GF-D8 (cell line): ENCODE results near the gene TIGAR.

ENCODE experiments used
- DNase-seq: peaks from one replicate; lab custom pipeline; 2025; lab: John Stamatoyannopoulos, UW

TIGAR gene

GRCh38 chr12:4303750-4304149 is 17.3 kb upstream of the TIGAR start:
- no peak for DNase-seq

GRCh38 chr12:4307593-4308333 is 13.2 kb upstream of the TIGAR start:
- no peak for DNase-seq

- DNase-seq: no peak
These were observed 12.6 kb upstream of the TIGAR start for GRCh38 chr12:4308334-4308950.

DNA sequence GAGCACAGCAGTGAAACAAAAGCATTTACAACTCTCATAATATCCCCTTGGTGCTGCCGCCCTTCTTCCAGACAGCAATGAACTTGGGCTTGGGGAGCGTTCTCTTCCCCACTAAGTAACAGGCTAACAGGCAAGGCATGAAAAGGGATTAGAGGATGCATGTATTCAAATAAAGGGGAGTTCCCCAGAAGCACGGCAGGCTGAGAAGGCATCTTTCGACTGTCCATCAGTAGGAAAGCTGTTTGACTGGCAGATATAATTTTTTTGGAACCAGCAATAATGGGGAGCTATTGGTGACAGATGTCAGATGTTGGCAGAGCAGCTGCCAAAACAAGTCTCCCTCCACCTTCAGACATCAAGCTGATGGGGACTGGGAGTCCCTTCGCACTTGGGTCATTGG is 9.2 kb upstream of the TIGAR start:
- DNase-seq: no peak

DNA sequence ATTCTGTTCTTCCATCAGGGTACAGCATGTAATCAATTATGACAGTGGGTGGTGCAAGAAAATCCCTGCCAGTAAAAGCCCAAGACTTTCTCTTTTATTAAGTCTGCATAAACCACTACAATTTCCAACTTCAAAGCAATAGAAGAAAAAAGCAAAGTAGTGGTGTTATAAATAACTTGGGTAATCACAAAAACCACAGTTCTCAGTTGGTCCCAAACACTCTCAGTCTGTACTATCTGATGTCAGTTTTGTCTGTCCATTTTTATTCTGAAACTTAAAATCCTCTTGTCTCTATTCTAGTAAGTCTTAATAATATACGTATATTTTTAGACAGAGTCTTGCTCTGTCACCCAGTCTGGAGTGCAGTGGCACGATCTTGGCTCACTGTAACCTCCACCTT is 8.8 kb upstream of the TIGAR start:
- DNase-seq: no peak

- DNase-seq: no peak
These were observed 538 bp upstream of the TIGAR start for GRCh38 chr12:4320497-4320852.

GRCh38 chr12:4322726-4323125 is 1.7 kb downstream of the TIGAR start:
- DNase-seq: no peak

GRCh38 chr12:4323396-4323795 is 2.4 kb downstream of the TIGAR start:
- DNase-seq: no peak

DNA sequence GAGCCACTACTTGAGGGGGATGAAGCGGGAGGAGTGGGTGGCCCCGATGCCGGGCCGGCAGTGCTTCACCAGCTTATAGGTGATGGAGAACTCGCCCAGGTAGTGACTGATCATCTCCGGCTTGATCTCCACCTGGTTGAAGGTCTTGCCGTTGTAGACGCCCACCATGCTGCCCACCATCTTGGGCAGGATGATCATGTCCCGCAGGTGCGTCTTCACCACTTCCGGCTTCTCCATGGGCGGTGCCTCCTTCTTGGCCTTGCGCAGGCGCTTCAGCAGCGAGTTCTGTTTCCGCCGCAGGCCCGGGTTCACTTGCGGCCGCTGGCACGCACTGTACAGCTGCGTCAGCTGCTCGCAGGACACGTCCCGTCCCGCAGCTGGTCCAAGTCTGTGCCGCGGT is 3.4 kb downstream of the TIGAR start:
- no peak for DNase-seq

- DNase-seq: no peak
These were observed 5.0 kb downstream of the TIGAR start for GRCh38 chr12:4325966-4326365.

DNA sequence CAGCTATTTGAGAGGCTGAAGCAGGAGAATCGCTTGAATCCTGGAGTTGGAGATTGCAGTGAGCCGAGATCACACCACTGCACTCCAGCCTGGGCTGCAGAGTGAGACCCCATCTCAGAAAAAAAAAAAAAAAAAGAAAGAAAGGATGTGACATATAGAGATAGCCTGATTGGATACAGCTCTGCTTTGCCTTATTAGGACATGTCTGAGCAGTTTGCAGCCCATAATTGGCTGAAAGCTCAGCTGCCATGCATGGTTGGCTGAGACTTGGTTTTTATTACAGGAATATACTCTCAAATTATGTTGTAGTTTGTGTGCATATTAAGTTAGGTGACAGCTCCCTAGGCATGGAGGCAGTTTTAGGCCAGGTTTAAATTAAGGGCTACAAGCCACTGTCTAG is 6.3 kb downstream of the TIGAR start:
- DNase-seq: no peak

- DNase-seq: no peak
These were observed 9.2 kb downstream of the TIGAR start for GRCh38 chr12:4330203-4330602.

DNA sequence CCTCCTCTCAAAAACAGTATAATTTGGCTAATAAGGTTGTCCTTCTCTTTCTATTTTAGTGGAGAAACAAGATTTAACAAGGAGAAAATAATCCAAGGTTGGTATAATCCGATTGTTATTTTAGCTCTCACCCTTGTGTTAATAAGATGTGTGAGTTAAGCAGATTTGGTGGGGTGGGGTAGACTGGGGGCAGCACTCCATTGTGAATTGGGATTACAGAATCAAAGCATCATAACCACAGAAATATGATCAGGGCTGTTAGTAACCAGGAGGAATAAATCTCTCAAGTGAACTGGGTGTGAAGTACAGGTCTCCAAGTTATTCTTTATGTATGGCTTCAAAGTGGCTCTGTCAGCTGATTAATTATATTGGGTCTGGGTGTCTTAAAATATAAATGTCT is 10.2 kb downstream of the TIGAR start:
- no peak for DNase-seq

- DNase-seq: no peak
These were observed 10.8 kb downstream of the TIGAR start for GRCh38 chr12:4331842-4332241.

DNA sequence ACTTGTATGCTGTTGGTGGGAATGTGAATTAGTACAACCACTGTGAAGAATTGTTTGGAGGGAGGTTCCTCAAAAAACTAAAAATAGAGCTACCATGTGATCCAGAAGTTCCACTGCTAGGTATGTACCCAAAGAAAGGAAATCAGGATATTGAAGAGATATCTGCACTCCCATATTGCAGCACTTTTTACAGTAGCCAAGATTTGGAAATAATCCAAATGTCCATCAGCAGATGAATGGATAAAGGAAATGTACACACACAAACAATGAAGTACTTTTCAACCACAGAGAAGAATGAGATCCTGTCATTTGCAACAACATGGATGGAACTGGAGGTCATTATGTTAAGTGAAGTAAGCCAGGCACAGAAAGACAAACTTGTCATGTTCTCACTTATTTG is 25.9 kb downstream of the TIGAR start:
- no peak for DNase-seq

- no peak for DNase-seq
These were observed 32.8 kb downstream of the TIGAR start for GRCh38 chr12:4353785-4354208.

DNA sequence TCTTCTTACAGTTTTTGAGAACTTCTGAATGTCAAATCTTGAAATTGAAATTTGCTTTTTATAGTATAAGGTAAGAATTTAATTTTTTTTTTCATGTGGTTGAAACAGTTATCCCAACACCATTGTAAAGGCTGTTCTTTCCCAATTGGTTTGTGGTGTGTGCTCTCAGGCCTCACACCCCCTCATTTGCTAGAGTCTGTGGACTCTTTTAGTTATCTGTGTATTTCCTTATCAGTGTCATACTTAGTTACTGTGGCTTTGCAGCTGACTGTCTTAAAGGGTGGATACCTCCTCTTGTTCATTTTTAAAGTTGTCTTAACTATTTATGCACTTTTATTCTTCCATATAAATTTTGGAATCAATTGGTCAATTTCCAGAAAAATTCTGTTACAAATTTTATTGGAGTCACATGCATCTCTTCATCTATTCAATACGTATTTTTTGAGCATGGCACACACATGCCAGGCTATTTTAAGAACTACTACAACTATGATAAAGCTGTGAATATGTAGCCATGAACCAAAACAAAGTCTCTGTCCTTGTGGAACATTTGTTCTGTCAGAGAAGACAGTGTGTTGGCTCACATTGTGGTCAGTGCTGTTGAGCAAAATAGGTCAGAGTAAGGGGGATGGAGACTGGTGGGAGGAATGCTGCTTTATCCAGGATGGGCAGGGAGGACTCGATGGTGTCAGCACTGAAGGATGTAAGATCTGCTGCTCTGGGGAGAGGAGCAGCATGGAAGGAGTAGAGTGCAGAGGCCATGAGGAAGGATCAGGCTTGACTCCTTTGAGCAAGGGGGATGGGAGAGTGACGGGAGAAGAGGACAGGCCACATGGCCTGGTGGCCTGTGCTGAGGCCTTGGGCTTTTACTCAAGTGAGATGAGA is 34.4 kb downstream of the TIGAR start:
- no peak for DNase-seq

GRCh38 chr12:4356041-4356327 is 35.0 kb downstream of the TIGAR start:
- no peak for DNase-seq

DNA sequence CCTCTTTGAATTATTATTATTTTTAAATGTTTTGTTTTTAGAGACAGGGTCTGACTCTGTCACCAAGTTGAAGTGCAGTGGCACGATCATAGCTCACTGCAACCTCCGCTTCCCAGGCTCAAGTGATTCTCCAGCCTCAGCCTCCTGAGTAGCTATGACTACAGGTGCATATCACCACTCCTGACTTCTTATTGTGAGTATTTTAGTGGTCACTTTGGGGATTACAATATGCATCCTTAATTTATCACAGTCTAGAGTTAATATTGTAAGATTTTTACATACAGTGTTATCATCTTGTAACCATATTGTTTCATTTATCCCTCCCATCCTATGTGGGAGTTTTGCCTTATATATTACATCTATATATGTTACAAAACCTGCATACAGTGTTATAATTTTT is 45.1 kb downstream of the TIGAR start:
- no peak for DNase-seq

GRCh38 chr12:4369548-4369947 is 48.5 kb downstream of the TIGAR start:
- no peak for DNase-seq

DNA sequence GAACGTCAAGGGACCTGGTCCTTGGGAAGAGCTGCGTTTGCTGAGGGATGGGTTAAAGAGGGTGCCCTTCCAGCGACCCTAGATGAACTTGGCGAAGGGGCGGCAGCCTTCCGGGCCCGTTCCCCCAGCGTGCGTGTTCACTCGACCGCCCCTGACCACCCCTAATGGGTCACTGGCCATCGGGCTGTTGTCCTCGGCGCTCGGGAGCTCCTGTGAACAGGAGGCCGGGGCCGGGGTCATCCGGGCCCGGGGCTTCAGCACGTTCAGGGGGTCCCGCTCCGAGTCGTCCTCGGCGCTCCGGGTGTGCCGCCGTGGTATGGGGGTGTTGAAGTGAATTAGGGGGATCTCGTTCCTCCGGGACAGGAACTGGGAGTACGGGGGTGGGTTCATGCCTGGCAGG is 49.3 kb downstream of the TIGAR start:
- DNase-seq: no peak

GRCh38 chr12:4372653-4373052 is 51.6 kb downstream of the TIGAR start:
- DNase-seq: no peak

DNA sequence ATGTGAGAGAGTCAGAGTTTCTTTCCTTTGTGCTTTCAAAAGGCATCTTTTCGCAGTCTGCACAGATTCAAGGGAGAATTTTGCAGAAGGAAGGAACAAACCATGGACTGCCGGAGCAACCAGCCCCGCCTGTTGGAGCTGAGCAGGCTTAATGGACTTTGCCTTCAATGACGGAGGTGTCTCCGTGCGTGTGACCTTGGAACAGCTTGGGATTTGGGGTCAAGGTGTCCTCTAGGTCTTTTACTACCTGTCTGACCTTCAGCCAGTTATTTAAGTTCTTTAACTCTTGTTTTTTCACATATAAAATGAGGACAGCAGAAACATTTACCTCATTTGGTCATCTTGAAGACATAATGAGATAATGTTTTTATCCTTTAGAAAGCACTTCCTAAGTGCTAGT is 54.4 kb downstream of the TIGAR start:
- no peak for DNase-seq
